Pericardium fibroblast (primary cell): ENCODE measurements around the gene IL31RA. TPM values are rescaled to one million over a fixed set of nuclear protein-coding genes. Genes with fewer than 3 reads are reported as not detected.

ENCODE experiments used
- total RNA-seq: library from RNA; depleted of rRNA; stranded (reverse); fragments of >200 nt; gene quantifications from 2 replicates; pipeline ENCODE4 v1.2.3, GENCODE V29; 2015

The IL31RA gene
- total RNA-seq, result 0.34 TPM in 1 of 2 replicates, not detected in the other

GRCh38 chr5:55850839-55851674 is at the start of gene IL31RA:
Gene IL31RA, plus strand, starts transcription at chr5:55851357. Its CDS starts 214 bp downstream, at chr5:55851571.

Other genes starting within 250 kb of the IL31RA start
- gene SLC38A9, start 139.0 kb upstream of the IL31RA start, total RNA-seq, result 16.3 and 19.4 TPM in 2 replicates
- gene DDX4, start 113.3 kb upstream of the IL31RA start, total RNA-seq, result not detected in 2 replicates
- 514 and 936 TPM in 2 replicates for gene IL6ST, start 143.6 kb downstream of the IL31RA start, total RNA-seq